ENCODE results near the gene LY6G5B. TPM values are rescaled to one million over a fixed set of nuclear protein-coding genes. Genes with fewer than 3 reads are reported as not detected.

Gene LY6G5B
- polyA plus RNA-seq, 1 of the 3 experiments (the other 2 are of a cell fraction), result 12.7 TPM

DNA sequence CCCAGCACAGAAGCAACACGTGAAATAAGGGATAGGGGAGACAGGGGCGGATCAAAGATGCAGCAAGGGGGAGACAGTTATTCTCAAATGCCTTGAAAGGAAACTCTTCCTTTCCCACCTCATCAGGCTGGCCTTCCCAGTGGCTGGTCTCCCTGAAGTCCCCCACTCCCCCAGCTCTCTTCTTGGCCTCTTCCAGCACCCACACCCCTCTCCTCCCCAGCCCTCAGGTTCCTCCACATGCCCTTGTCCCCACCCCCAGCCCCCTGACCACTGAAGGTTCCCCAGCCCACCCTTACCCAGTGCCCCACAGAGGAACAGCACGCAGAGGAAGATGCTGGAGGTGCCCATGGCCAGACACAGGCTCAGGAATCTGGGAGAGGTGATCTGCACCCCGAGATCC, 43.7 kb downstream of the LY6G5B start:
- 73% methylated on average over 4 of the region's 4 CpGs for WGBS (ENCODE audit: low lambda C conversion rate)

GRCh38 chr6:31713991-31714684, 44.4 kb downstream of the LY6G5B start:
- no peak overlapping the region for H3K4me3 ChIP-seq (ENCODE audit: low read depth in 2 of 2, low read length in 1 of 2)
- no peaks in the 10 kb centered on the region for H3K9me2 ChIP-seq
- H2AFZ ChIP-seq (ENCODE audit: low read depth), result no peak overlapping the region
- H3K36me3 ChIP-seq (replicated peaks in 1 of 2; ENCODE audit: control insufficient read depth in 1 of 2, insufficient read depth in 2 of 2, low read length in 1 of 2), result no peaks in the 10 kb centered on the region
- H3K4me1 ChIP-seq (ENCODE audit: control insufficient read depth in 1 of 2, insufficient read depth in 2 of 2, low read depth in 1 of 2, low read length in 1 of 2), result no peaks in the 10 kb centered on the region
- no peak overlapping the region for H3K27ac ChIP-seq (ENCODE audit: low read depth in 2 of 2, low read length in 1 of 2)
- no peak overlapping the region for H3K4me2 ChIP-seq
- WGBS (ENCODE audit: low lambda C conversion rate), result 64% methylated on average over 5 of the region's 5 CpGs
- H3K9ac ChIP-seq, result no peak overlapping the region
- POLR2A ChIA-PET, result no interaction called here
- no peak for TF ChIP-seq GABPA (IDR thresholded peaks at IDR 0.05; ENCODE audit: low read depth)
- no peak for TF ChIP-seq TAF1 (IDR thresholded peaks at IDR 0.05; ENCODE audit: borderline replicate concordance, low read depth, low read length)
- TF ChIP-seq RXRA (IDR thresholded peaks at IDR 0.05; ENCODE audit: borderline replicate concordance, low read depth), result no peak
- TF ChIP-seq, protein P1, sequence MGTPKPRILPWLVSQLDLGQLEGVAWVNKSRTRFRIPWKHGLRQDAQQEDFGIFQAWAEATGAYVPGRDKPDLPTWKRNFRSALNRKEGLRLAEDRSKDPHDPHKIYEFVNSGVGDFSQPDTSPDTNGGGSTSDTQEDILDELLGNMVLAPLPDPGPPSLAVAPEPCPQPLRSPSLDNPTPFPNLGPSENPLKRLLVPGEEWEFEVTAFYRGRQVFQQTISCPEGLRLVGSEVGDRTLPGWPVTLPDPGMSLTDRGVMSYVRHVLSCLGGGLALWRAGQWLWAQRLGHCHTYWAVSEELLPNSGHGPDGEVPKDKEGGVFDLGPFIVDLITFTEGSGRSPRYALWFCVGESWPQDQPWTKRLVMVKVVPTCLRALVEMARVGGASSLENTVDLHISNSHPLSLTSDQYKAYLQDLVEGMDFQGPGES (IDR thresholded peaks at IDR 0.05; ENCODE audit: low read depth, low read length), result no peak
- TF ChIP-seq POLR2AphosphoS5 (IDR thresholded peaks at IDR 0.05; ENCODE audit: low read depth, low read length), result no peak
- no peak for TF ChIP-seq MAX (IDR thresholded peaks at IDR 0.05; ENCODE audit: low read depth)
- TF ChIP-seq YY1 (IDR thresholded peaks at IDR 0.05; ENCODE audit: low read depth), result no peak
- no peak for TF ChIP-seq ZBTB33 (IDR thresholded peaks at IDR 0.05; ENCODE audit: borderline replicate concordance, low read depth)
- peaks cover 3% of the 10 kb centered on the region for H3F3A ChIP-seq (replicated peaks; ENCODE audit: insufficient read depth)
- CTCF ChIA-PET, result interaction anchor here (1.1 to 1.5 kb wide), 4 partner anchors 10 to 77 kb away, joined by 3 to 4 read pairs (median 3); no protein-coding TSS in a partner anchor
- H3K27me3 ChIP-seq (ENCODE audit: insufficient read depth), result no peaks in the 10 kb centered on the region
- no peaks in the 10 kb centered on the region for H3K9me3 ChIP-seq
- DNase-seq, result no peak
- no peaks in the 10 kb centered on the region for H3K79me2 ChIP-seq (ENCODE audit: insufficient read depth)
- no peaks in the 10 kb centered on the region for H4K20me1 ChIP-seq (ENCODE audit: insufficient read depth)

More for the DNA sequence above, 43.7 kb downstream of the LY6G5B start:
- DNase-seq, result no peak
- Histone ChIP-seq H3K79me2 (ENCODE audit: insufficient read depth) (no peaks in the 10 kb centered on the region), H3K4me2 (no peak overlapping the region), H2AFZ (ENCODE audit: low read depth) (no peak overlapping the region), H3K36me3 (replicated peaks in 1 of 2; ENCODE audit: control insufficient read depth in 1 of 2, insufficient read depth in 2 of 2, low read length in 1 of 2) (no peaks in the 10 kb centered on the region), H3K9me3 (no peaks in the 10 kb centered on the region), H3K4me1 (ENCODE audit: control insufficient read depth in 1 of 2, insufficient read depth in 2 of 2, low read depth in 1 of 2, low read length in 1 of 2) (no peaks in the 10 kb centered on the region), H3K9ac (no peak overlapping the region), H4K20me1 (ENCODE audit: insufficient read depth) (no peaks in the 10 kb centered on the region), H3K9me2 (no peaks in the 10 kb centered on the region), H3F3A (replicated peaks; ENCODE audit: insufficient read depth) (peaks cover 3% of the 10 kb centered on the region), H3K4me3 (ENCODE audit: low read depth in 2 of 2, low read length in 1 of 2) (no peak overlapping the region), H3K27me3 (ENCODE audit: insufficient read depth) (no peaks in the 10 kb centered on the region), H3K27ac (ENCODE audit: low read depth in 2 of 2, low read length in 1 of 2) (no peak overlapping the region)
- ChIA-PET CTCF (interaction anchor here (1.1 to 1.5 kb wide), 3 partner anchors 15 to 77 kb away, joined by 3 to 4 read pairs (median 3); no protein-coding TSS in a partner anchor), POLR2A (no interaction called here)
- TF ChIP-seq USF2 (IDR thresholded peaks at IDR 0.05; ENCODE audit: borderline replicate concordance, low read depth, low read length) (no peak), ELF1 (IDR thresholded peaks at IDR 0.05) (no peak), FOXJ3 (CRISPR knock-in tag; IDR thresholded peaks at IDR 0.05) (no peak), GABPA (IDR thresholded peaks at IDR 0.05; ENCODE audit: low read depth) (no peak), SIN3A (IDR thresholded peaks at IDR 0.05; ENCODE audit: borderline replicate concordance, low read depth, low read length) (no peak)

Measured in SK-N-SH (cell line).